Brain microvascular endothelial cell (primary cell): Measurements from ENCODE around the gene GPC5.

Experiments
- DNase-seq: peaks from one replicate; pipeline ENCODE4 v3.0.0-alpha.2; 2020
- H3K27ac ChIP-seq: fragments of 250-450 bp; sonication (Bioruptor Pico); 2 replicates; pipeline ENCODE4 v1.5.1; 2020; ENCODE audit warnings: mild to moderate bottlenecking, moderate library complexity
- H3K27me3 ChIP-seq: fragments of 250-450 bp; sonication (Bioruptor Pico); replicated peaks from 2 replicates; pipeline ENCODE4 v1.5.1; 2020; ENCODE audit warnings: mild to moderate bottlenecking
- H3K36me3 ChIP-seq: fragments of 250-450 bp; sonication (Bioruptor Pico); replicated peaks from 2 replicates; pipeline ENCODE4 v1.5.1; 2020; ENCODE audit warnings: mild to moderate bottlenecking
- H3K4me3 ChIP-seq: 2 replicates; pipeline ENCODE4 v1.5.1; 2011; ENCODE audit warnings: low read depth, mild to moderate bottlenecking, control low read depth, low read length, moderate library complexity
- in situ Hi-C: cut with HindIII; loops from 2 replicates; pipeline ENCODE4 v1.10.0; 2017; ENCODE audit warnings: low sequenced_read_pairs, low pct_ligation_motif_present
- TF ChIP-seq, protein P1 (sequence below): IDR thresholded peaks from 2 replicates; pipeline ENCODE4 v1.5.1; 2011; ENCODE audit warnings: low read depth, mild to moderate bottlenecking, moderate library complexity, low read length, control low read depth, inconsistent platforms; ENCODE audit errors: missing control alignments

Gene GPC5

DNA sequence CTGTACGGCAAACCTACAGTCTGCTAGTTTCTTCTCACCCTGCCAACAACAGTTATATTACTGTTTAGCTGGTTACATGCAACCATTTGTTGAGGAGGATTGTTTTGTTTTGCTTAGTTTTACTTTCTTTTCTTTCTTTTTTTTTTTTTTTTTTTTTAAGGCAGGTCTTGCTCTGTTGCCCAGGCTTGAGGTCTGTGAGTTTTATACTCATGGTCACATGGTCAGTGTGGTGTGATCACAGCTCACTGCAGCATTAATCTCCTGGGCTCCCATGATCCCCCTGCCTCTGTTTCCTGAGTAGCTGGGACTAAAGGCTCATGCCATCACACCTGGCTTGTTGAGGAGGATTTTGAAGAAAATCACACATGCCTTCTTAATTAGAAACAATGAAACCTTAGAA is 505.6 kb downstream of the GPC5 start:
- in situ Hi-C loops: no loop called here
- Histone ChIP-seq H3K4me3 (no peak overlapping the region), H3K36me3 (no peaks in the 10 kb centered on the region), H3K27me3 (no peaks in the 10 kb centered on the region), H3K27ac (no peak overlapping the region)
- TF ChIP-seq, protein P1, sequence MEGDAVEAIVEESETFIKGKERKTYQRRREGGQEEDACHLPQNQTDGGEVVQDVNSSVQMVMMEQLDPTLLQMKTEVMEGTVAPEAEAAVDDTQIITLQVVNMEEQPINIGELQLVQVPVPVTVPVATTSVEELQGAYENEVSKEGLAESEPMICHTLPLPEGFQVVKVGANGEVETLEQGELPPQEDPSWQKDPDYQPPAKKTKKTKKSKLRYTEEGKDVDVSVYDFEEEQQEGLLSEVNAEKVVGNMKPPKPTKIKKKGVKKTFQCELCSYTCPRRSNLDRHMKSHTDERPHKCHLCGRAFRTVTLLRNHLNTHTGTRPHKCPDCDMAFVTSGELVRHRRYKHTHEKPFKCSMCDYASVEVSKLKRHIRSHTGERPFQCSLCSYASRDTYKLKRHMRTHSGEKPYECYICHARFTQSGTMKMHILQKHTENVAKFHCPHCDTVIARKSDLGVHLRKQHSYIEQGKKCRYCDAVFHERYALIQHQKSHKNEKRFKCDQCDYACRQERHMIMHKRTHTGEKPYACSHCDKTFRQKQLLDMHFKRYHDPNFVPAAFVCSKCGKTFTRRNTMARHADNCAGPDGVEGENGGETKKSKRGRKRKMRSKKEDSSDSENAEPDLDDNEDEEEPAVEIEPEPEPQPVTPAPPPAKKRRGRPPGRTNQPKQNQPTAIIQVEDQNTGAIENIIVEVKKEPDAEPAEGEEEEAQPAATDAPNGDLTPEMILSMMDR: no peak
- no peak for DNase-seq

DNA sequence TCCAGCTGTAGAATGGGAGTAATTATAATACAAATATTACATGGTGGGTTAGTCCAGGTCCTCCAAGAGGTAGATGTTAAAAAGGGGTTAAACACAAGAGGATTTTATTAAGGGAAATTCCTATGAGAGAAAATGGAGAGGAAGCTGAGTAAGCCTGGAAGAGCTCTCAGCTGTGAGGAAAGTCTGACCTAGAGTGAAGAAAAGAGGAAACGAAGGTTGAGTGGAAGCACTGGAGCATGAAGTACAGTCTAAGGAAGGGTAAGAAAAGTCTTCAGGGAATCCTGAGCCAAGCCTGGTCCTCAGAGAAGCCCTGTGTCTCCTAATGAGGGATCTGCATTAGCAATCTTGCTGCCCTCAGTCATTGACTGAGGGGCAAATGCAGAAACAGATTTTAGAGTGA is 506.2 kb downstream of the GPC5 start:
- H3K36me3 ChIP-seq: no peaks in the 10 kb centered on the region
- no peak overlapping the region for H3K27ac ChIP-seq
- H3K4me3 ChIP-seq: no peak overlapping the region
- TF ChIP-seq, protein P1: no peak
- in situ Hi-C loops: no loop called here
- H3K27me3 ChIP-seq: no peaks in the 10 kb centered on the region
- no peak for DNase-seq

DNA sequence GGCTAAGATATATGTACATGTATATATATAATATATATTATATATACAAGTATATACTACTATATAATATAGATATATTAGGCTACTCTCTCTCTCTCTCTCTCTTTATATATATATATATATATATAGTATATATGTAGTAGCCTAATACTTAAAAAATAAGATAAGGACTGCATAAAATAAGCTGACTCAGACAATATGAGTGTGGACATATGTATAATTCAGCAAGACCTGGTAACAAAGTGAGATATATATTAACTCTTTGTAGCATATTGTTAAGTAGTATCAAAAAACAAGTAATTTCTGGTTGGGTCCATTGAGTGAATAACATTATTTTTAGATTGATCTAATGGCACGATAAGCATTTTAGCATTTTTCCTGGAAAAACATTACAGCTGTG is 509.0 kb downstream of the GPC5 start:
- H3K36me3 ChIP-seq: no peaks in the 10 kb centered on the region
- H3K27me3 ChIP-seq: no peaks in the 10 kb centered on the region
- H3K4me3 ChIP-seq: no peak overlapping the region
- no peak for DNase-seq
- TF ChIP-seq, protein P1: no peak
- in situ Hi-C loops: no loop called here
- H3K27ac ChIP-seq: no peak overlapping the region

DNA sequence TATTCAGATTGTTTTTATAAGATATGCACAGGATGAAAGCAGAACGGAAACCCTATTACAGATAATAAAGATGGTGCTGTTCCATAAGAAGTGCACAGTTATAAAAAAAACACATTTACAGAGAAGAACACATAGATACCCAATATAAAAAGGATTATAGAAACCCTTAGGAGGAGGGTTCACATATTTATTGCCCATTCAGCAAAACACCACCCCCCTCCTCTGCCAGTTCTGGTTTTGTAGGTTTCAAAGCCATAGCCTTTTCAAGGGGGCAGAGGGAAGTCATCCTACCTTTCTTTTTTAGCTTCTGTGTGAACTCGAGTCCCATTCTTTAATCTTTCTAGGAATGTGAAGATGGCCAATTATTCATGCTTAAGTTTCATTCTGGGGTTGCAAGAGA is 511.2 kb downstream of the GPC5 start:
- in situ Hi-C loops: no loop called here
- H3K27ac ChIP-seq: no peak overlapping the region
- no peaks in the 10 kb centered on the region for H3K27me3 ChIP-seq
- H3K36me3 ChIP-seq: no peaks in the 10 kb centered on the region
- TF ChIP-seq, protein P1: no peak
- no peak overlapping the region for H3K4me3 ChIP-seq
- DNase-seq: no peak

DNA sequence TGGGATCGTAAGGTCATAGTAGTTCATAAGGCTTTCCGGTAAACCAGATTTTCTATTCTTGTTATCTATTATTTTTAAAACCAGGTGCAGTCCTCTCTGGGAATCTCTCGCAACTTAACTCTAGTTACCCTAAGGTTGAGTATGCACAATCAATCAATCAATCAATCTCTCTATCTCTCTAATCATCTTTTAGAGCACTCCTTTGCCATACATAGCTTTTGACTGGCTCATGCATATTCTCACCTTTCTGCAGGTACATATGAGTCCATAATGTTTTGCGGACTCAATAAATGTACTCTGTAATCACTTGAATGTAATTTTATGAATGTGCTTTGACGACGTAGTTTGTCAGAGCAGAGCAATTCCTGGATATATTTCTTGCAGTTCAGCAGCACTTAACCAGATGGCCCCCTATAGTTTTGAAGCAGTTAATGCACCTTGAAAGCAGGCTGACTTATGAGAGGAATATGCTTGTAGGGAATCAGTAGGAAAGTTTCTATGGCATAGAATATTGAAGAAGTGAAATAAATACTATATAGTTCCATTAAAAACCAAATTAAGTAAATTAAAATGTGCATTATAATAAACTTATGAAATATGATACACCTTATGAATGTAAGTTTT is 524.7 kb downstream of the GPC5 start:
- no peak for DNase-seq
- no peaks in the 10 kb centered on the region for H3K36me3 ChIP-seq
- TF ChIP-seq, protein P1: peak; percentile 36
- H3K27ac ChIP-seq: no peak overlapping the region
- H3K27me3 ChIP-seq: no peaks in the 10 kb centered on the region
- no peak overlapping the region for H3K4me3 ChIP-seq
- in situ Hi-C loops: no loop called here

- H3K27ac ChIP-seq: no peak overlapping the region
- TF ChIP-seq, protein P1: no peak
- no peaks in the 10 kb centered on the region for H3K27me3 ChIP-seq
- in situ Hi-C loops: no loop called here
- no peak for DNase-seq
- no peaks in the 10 kb centered on the region for H3K36me3 ChIP-seq
- H3K4me3 ChIP-seq: no peak overlapping the region
These were observed 532.3 kb downstream of the GPC5 start for GRCh38 chr13:91930687-91931086.
